Measurements from ENCODE around the gene AUTS2.

AUTS2 gene

DNA sequence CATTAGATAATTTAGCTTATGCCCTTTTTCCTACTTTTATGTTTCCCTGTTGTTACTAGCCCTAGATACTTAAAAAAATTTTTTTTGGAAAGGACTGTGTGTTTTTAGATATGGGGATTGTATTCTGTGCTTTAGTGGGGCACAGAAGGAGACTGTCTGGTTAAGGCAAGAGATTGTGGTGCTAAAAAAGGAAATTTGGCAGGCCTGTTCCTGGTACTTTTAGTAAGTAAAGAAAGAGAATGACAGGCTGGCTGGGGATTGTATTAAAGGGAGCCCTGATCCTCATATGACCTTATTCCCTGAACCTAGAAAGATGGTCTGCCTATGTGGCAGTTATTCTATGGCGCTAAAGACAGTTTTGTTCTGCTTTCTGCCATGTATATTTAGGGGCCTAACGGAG, 74.8 kb downstream of the AUTS2 start:
- H3K36me3 Mint-ChIP-seq (ENCODE audit: low read depth), result no peaks in the 10 kb centered on the region
- no peaks in the 10 kb centered on the region for H3K4me1 Mint-ChIP-seq
- H3K27me3 Mint-ChIP-seq, result peaks cover 2% of the 10 kb centered on the region

GRCh38 chr7:69674701-69675182, 76.5 kb downstream of the AUTS2 start:
- peaks cover 2% of the 10 kb centered on the region for H3K27me3 Mint-ChIP-seq
- ATAC-seq (no peak), DNase-seq (no peak)
- no peaks in the 10 kb centered on the region for H3K4me1 Mint-ChIP-seq
- H3K36me3 Mint-ChIP-seq (ENCODE audit: low read depth), result no peaks in the 10 kb centered on the region
- H3K4me3 Mint-ChIP-seq, result no peak overlapping the region
- no peak overlapping the region for H3K27ac Mint-ChIP-seq
- no peaks in the 10 kb centered on the region for H3K9me3 Mint-ChIP-seq

More for the DNA sequence above, 74.8 kb downstream of the AUTS2 start:
- no peaks in the 10 kb centered on the region for H3K9me3 Mint-ChIP-seq
- no peak for ATAC-seq
- H3K27ac Mint-ChIP-seq, result no peak overlapping the region
- no peak for DNase-seq
- no peak overlapping the region for H3K4me3 Mint-ChIP-seq

DNA sequence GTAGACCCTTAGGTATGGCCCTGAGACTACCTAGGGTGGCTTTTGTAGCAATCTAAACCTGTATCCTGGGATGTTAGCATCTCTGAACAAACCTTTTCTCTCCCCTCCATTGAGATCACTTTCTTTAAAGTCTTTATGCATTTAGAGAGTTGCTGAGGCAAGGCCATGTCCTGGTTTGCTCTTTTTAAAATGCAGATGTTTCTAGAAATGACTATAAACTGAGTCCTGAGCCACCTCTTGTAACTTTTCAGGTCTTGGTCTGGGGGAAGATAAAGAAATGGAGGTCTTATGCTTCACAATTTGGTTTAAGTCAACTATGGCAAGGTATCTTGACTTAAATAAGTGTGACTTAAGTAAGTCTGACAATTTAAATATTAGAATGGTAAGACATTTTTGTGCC, 78.0 kb downstream of the AUTS2 start:
- Mint-ChIP-seq H3K4me3 (no peak overlapping the region), H3K36me3 (ENCODE audit: low read depth) (no peaks in the 10 kb centered on the region), H3K9me3 (no peaks in the 10 kb centered on the region), H3K27me3 (peaks cover 2% of the 10 kb centered on the region), H3K27ac (no peak overlapping the region), H3K4me1 (no peaks in the 10 kb centered on the region)
- DNase-seq (no peak), ATAC-seq (no peak)

GRCh38 chr7:69677054-69677852, 79.0 kb downstream of the AUTS2 start:
- no peaks in the 10 kb centered on the region for H3K4me1 Mint-ChIP-seq
- no peaks in the 10 kb centered on the region for H3K27me3 Mint-ChIP-seq
- H3K36me3 Mint-ChIP-seq (ENCODE audit: low read depth), result no peaks in the 10 kb centered on the region
- H3K4me3 Mint-ChIP-seq, result no peak overlapping the region
- H3K9me3 Mint-ChIP-seq, result no peaks in the 10 kb centered on the region
- ATAC-seq (no peak), DNase-seq (no peak)
- no peak overlapping the region for H3K27ac Mint-ChIP-seq

- no peak for DNase-seq
- H3K36me3 Mint-ChIP-seq (ENCODE audit: low read depth), result no peaks in the 10 kb centered on the region
- H3K4me1 Mint-ChIP-seq, result no peaks in the 10 kb centered on the region
- no peaks in the 10 kb centered on the region for H3K27me3 Mint-ChIP-seq
- ATAC-seq, result no peak
- no peaks in the 10 kb centered on the region for H3K9me3 Mint-ChIP-seq
- no peak overlapping the region for H3K27ac Mint-ChIP-seq
- no peak overlapping the region for H3K4me3 Mint-ChIP-seq
These were observed 79.7 kb downstream of the AUTS2 start for GRCh38 chr7:69677881-69678493.

- Mint-ChIP-seq H3K27ac (no peak overlapping the region), H3K36me3 (ENCODE audit: low read depth) (no peaks in the 10 kb centered on the region), H3K4me1 (no peaks in the 10 kb centered on the region), H3K9me3 (no peaks in the 10 kb centered on the region), H3K27me3 (no peaks in the 10 kb centered on the region), H3K4me3 (no peak overlapping the region)
- DNase-seq (no peak), ATAC-seq (no peak)
These were observed 80.4 kb downstream of the AUTS2 start for GRCh38 chr7:69678494-69679187.

DNA sequence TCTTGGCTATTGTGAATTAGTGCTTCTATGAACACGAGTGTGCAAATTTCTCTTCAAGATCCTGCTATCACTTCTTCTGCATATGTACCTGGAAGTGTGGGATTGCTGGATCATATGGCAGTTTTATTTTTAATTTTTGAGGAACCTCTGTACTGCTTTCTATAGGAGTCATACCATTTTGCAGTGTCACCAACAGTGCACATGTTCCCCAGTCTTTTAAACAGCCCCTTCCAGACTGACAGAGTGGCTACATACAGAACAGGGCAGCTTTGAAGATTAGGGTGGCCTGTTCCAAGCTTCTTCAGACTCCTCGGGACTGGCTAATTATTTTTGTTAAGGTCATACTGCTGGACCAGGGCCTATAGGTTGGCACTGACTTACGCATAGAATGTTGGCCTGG, 82.9 kb downstream of the AUTS2 start:
- Mint-ChIP-seq H3K9me3 (no peaks in the 10 kb centered on the region), H3K27me3 (no peaks in the 10 kb centered on the region), H3K4me3 (no peak overlapping the region), H3K36me3 (ENCODE audit: low read depth) (no peaks in the 10 kb centered on the region), H3K27ac (no peak overlapping the region), H3K4me1 (no peaks in the 10 kb centered on the region)
- DNase-seq (no peak), ATAC-seq (no peak)

- Mint-ChIP-seq H3K4me1 (no peaks in the 10 kb centered on the region), H3K9me3 (no peaks in the 10 kb centered on the region), H3K4me3 (no peak overlapping the region), H3K27ac (no peak overlapping the region), H3K27me3 (no peaks in the 10 kb centered on the region), H3K36me3 (ENCODE audit: low read depth) (no peaks in the 10 kb centered on the region)
- no peak for ATAC-seq
- DNase-seq, result no peak
These were observed 84.2 kb downstream of the AUTS2 start for GRCh38 chr7:69682518-69682917.

GRCh38 chr7:69683002-69683401, 84.7 kb downstream of the AUTS2 start:
- Mint-ChIP-seq H3K27me3 (no peaks in the 10 kb centered on the region), H3K27ac (no peak overlapping the region), H3K36me3 (ENCODE audit: low read depth) (no peaks in the 10 kb centered on the region), H3K4me3 (no peak overlapping the region), H3K4me1 (no peaks in the 10 kb centered on the region), H3K9me3 (no peaks in the 10 kb centered on the region)
- ATAC-seq, result no peak
- no peak for DNase-seq

DNA sequence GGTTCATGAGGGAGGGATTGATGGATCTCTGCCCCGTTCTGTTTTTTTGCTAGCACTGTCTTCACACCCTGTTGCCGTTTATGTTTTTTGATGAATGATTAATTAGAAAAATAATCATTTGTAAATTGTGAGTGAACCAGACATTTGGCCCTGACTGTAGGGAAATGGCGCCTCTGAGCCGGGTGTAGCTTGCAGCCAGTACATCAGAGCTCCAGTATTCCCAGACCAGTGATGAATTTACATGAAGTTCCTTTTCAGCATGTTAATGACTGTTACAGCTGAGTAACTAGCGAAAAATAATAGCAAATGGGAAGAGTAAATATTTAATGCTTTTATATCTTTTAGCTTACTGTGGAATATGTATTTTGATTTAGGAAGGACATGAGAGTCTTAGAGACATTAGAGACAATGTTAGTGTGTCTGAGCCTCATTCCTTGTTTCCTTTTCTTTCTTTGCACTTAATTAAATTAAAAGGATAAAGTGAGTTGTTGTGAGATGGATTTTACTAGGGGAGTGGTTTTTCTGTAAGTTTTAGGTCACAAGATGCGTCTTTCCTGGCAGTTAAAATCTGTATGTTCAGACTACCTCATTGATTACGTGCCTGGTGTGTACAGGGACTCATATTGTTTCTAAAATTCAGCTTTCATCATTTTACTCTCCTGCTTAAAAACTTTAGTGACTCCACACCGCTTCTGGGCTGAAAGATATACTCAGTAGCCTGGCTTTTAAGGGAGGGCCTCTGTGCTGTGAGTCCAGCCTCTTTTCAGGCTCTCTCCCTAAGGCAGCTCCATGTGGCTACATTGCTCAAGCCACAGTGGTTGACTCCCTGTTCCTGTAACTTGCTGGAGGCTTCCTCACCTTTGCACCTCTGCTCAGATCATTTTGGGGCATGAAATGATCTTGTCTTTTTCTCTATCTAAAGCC, 86.4 kb downstream of the AUTS2 start:
- H3K27ac Mint-ChIP-seq, result no peak overlapping the region
- no peak for DNase-seq
- no peaks in the 10 kb centered on the region for H3K36me3 Mint-ChIP-seq (ENCODE audit: low read depth)
- ATAC-seq, result no peak
- H3K9me3 Mint-ChIP-seq, result no peaks in the 10 kb centered on the region
- H3K4me3 Mint-ChIP-seq, result no peak overlapping the region
- no peaks in the 10 kb centered on the region for H3K4me1 Mint-ChIP-seq
- H3K27me3 Mint-ChIP-seq, result no peaks in the 10 kb centered on the region

DNA sequence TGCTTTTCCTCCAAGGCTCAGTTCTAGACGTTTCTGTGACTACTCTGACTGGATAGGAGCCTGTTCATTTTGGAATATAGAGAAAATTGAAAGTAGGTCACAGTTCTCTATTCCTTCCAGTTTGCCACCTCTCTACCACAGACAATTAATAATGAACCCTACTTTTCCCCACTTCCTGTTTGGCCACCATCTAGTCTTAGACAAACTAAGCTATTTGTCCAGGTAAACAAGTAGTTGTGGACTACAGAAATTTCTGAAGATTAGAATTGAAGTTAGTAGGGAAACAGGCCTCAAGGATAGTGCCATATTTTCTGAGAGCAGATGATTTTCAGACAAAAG, 87.0 kb downstream of the AUTS2 start:
- H3K4me1 Mint-ChIP-seq, result no peaks in the 10 kb centered on the region
- H3K27me3 Mint-ChIP-seq, result no peaks in the 10 kb centered on the region
- no peaks in the 10 kb centered on the region for H3K9me3 Mint-ChIP-seq
- H3K4me3 Mint-ChIP-seq, result no peak overlapping the region
- no peak overlapping the region for H3K27ac Mint-ChIP-seq
- no peak for DNase-seq
- no peak for ATAC-seq
- no peaks in the 10 kb centered on the region for H3K36me3 Mint-ChIP-seq (ENCODE audit: low read depth)

DNA sequence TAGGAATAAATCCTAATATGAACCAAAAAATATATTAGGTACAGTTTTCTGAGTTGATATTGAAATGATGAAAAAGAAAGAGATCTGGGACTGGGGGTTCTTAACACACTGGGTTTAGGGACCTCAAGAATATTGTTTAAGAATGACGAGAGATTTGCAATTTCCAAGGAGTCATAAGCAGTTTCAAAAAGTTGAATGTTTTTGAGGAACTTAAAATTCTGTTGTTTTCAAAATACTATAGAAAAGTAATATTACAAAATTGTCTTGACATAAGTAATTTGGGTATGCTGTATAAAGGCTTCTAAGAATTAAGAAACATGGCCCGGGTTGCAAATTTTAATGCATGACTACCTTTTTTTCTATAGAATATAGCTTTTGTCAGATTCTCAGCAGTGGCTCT, 88.1 kb downstream of the AUTS2 start:
- Mint-ChIP-seq H3K4me3 (no peak overlapping the region), H3K4me1 (no peaks in the 10 kb centered on the region), H3K36me3 (ENCODE audit: low read depth) (no peaks in the 10 kb centered on the region), H3K27me3 (no peaks in the 10 kb centered on the region), H3K27ac (no peak overlapping the region), H3K9me3 (no peaks in the 10 kb centered on the region)
- ATAC-seq (no peak), DNase-seq (no peak)

GRCh38 chr7:69687739-69688433, 89.6 kb downstream of the AUTS2 start:
- Mint-ChIP-seq H3K4me3 (no peak overlapping the region), H3K27me3 (no peaks in the 10 kb centered on the region), H3K36me3 (ENCODE audit: low read depth) (no peaks in the 10 kb centered on the region), H3K4me1 (no peaks in the 10 kb centered on the region), H3K9me3 (no peaks in the 10 kb centered on the region), H3K27ac (no peak overlapping the region)
- no peak for ATAC-seq
- no peak for DNase-seq

DNA sequence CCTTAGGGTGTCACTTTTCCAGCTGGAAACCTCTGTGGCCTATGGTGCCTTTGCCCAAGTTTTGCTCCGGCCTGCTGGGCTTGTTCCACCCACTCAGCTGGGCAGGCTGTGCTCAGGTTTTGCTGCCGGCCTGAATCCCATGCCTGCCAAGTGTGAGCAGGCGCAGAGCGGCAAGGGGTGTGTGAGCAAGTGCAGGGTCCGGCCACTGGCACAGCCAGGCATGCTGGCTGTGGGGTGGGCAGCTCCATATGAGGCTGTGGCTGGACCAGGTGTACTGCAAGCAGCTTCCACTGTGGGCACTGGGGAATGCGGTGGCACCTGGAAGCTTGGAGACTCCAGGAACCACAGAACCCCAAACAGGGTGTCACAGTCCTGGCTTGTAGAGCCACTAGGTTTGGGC, 92.1 kb downstream of the AUTS2 start:
- H3K36me3 Mint-ChIP-seq (ENCODE audit: low read depth), result no peaks in the 10 kb centered on the region
- H3K27ac Mint-ChIP-seq, result no peak overlapping the region
- DNase-seq (no peak), ATAC-seq (no peak)
- H3K9me3 Mint-ChIP-seq, result no peaks in the 10 kb centered on the region
- no peaks in the 10 kb centered on the region for H3K4me1 Mint-ChIP-seq
- H3K27me3 Mint-ChIP-seq, result no peaks in the 10 kb centered on the region
- H3K4me3 Mint-ChIP-seq, result no peak overlapping the region
